ELF-1 (cell line): ENCODE results near the gene FKBP5.
"Not testable (repeated sequence)": the region's sequence is repeated elsewhere in the genome, so short reads cannot be mapped to it uniquely, and the experiment has no call there.

Experiments
- DNase-seq: peaks from one replicate; pipeline ENCODE4 v3.0.0-alpha.2; 2016; ENCODE audit warnings: low read depth, low spot score

The FKBP5 gene

DNA sequence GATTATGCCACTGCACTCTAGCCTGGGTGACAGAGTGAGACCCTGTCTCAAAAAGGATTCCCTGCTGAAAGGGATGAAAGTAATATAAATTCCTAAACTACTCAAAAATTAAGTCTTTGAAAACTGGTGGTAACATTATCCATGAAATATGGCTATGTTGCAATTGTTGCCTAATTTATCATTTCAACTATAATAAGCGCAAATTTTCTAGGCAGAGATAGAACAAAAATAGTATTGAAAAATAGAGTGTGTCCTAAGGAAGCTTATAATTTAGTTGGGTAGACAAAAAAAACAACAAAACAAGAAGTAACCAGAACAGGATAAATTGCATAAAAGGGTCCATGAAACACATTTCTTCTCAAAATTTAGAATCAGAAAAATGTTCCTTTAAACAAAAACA lies 68.0 kb downstream of the FKBP5 start:
- DNase-seq, result no peak

DNA sequence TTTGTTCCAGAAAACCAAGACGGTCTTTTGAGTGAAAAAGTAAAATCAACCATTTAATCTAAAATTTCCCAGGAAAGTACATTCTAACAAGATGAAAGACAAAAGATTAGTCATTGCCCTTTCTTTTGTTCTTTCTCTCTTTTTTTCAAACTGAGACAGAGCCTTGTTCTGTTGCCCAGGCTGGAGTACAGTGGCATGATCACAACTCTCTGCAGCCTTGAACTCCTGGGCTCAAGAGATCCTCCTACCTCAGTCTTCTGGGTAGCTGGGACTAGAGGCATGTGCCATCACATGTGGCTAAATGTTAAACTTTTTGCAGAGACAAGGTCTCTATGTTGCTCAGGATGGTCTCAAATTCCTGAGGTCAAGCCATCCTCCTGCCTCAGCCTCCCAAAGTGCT lies 75.0 kb downstream of the FKBP5 start:
- DNase-seq, result no peak

DNA sequence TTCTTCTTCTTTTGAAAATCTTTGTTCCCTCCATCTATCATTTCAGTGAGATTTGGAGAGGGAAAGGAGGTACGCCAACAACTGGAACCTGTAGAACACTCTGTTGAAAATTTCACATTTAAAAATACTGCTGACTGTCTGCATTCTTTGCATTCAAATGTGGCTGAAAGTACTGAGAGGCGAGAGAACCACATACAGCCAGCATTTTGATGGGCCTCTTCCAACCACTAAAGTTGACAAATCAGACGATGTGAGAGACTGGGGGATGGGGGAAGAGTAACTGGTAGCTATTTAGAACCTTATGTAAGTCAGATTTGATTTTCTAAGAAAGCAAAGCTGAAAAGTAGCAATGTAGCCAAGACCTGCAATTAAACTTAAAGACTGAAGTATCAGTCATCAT lies 77.5 kb downstream of the FKBP5 start:
- no peak for DNase-seq

DNA sequence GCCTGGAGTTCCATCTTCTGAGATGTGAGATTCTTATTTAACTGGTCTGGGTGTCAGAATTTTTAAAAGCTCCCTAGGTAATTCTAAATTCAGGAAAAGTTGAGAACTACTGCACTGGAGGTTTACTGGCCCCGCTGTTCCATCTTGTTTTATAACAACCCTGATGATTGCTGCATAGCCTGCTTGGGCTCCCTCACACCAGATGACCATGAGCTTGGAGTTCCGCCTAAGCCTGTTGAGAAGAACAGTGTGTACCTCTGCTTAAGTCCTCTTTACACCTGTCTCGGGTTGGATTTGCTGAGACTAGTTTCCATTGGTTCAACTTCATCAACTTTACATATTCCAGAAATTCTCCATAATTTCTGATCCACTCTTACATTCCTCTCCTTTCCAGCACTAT lies 77.9 kb downstream of the FKBP5 start:
- no peak for DNase-seq

DNA sequence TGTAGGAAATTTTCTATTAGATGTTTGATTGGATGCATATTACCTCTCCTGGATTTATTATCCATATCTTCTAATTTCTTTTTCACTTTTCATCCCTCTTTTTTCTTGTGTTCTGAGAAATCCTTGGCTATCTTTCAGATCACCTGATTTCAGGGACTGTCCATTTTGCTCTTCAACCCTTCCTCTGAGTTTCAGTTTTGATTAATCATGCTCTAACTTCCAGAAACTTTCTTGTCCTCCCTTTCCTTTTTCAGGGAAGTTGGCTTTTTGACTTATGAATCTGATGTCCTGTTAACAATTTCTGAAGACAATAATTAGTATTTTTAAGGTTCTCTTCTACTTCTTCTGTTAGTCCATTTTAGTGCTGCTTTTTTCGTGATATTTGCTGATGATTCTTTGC lies 79.1 kb downstream of the FKBP5 start:
- no peak for DNase-seq

DNA sequence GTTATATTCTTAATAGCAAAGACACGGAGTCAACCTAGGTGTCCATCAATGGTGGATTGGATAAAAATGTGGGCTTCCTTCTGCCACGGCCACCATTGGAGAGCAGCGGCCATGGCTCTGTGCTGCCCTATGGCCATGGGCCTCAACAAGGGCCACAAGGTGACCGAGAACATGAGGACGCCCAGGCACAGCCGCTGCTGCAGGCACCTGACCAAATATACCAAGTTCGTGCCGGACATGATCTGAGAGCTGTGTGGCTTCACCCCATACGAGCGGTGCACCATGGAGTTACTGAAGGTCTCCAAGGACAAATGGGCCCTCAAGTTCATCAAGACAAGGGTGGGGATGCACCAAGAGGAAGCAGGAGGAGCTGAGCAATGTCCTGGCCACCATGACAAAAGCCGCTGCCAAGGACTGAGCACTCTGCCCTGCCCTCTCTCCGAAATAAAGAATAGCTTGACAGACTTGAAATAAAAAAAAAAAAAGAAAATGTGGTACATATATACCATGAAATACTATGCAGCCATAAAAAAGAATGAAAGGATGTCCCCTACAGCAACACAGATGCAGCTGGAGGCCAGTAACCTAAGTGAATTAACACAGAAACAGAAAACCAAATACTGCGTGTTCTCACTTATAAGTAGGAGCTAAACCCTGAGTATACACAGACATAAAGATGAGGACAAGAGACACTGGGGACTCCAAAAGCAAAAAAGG lies 81.0 kb downstream of the FKBP5 start:
- DNase-seq, result no peak

DNA sequence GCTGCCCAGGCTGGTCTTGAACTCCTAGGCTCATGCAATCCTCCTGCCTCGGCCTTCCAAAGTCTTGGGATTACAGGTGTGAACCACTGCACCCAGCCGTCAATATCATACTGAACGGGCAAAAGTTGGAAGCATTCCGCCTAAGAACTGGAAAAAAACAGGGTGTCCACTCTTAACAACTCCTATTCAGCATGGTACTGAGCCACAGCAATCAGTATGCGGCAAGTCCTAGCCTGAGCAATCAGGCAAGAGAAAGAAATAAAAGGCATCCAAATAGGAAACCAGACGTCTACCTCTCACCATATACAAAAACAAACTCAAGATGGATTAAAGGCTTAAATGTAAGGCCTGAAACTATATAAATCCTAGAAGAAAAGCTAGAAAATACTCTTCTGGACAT lies 83.1 kb downstream of the FKBP5 start:
- no peak for DNase-seq

DNA sequence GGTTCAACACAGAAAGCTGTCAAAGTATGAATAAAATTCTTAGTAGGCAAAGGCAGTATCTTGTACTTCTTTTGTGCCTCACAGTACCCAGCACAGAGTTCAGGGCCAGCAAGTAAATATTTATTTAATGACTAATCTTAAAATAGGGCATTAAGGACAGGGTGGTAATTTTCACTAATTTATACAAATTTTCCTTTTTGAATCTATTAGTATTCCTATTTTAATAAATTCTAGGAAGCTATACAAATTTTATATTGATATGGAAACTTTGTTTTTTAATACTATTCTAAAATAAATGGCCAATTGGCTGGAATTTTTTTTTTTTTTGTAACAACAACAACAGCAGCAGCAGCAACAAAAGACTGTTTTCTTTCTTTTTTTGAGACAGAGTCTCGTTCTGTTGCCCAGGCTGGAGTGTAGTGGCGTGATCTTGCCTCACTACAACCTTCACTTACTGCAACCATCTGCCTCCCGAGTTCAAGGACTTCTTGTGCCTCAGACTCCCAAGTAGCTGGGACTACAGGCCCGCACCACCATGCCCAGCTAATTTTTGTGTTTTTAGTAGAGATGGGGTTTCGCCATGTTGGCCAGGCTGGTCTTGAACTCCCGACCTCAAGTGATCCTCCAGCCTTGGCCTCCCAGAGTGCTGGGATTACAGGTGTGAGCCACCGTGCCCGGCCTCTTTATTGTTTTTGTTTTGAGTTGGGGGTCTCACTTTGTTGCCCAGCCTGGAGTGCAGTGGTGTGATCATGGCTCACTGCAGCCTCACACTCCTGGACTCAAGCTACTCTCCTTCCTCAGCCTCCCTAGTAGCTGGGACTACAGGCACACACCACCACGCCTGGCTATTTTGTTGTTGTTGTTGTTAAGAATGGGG lies 85.2 kb downstream of the FKBP5 start:
- DNase-seq, result no peak

DNA sequence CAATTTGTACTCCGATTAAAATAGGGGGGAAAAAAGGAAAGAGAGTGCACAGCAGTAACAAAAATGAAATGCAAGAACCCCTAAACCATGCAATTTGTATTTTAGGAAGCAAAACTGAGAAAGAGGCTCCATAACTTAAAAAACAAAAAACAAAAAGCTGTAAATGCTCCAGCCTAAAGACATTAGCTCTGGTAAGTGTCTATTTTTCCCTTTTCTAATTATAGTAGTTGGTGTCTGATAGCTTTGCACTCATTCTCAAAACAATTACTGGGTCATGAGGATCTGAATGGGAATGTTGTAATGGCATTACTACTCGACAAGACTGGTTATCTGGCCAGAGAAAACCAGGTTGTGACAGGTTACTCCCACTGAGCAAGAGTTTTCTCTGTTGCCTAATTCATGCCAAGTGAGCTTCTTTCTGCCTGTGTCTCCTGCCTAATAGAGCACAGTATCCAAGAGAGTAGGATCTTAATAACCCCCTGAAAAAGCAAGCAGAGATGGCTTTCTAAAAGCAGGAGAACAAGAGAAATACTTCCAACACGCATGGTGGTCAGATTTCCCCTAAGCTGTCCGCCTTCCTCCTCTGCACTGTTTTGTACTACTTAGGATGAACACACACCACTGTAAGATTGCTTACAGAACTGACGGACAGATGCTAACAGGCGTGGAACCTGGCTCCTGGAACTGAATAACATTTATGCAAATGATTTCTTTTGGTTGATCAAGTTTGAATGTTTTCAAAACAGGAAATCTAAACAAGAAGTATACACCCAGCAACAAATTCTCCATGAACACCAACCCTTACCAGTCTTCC lies 86.4 kb downstream of the FKBP5 start:
- DNase-seq, result no peak

DNA sequence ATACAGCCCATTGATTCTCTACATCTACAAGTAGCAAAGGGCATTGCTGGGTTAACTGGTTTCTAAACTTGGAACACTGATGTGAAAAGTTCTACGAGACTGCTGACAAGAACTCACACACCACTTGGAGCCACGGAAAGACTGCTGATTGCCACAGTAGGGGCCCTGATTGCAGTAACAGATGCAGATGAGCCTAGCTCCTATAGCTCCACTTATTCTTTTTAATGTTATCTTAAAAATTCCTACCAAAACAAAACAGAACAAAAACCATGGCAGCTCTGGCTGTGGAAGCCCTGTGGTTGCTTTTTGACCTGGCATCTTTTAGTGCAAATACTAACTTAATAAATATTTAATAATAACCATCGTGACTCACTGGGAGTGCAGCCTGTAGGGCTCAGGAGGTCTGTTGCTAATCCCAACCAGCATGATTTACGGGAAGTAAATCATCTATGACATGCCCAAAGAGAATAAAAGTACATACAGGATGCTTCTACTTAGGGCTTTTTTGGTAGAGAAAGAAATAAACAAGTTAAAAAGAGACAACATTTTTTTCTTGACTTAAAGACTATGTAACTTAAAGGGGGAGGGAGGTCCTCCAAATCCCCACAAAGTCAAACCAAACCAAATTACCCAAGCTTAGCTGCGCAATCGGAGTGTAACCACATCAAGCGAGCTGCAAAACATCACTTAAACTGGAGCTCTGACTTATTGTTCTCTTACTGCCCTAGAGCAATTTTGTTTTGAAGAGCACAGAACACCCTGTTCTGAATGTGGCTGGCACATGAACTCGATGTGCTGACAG lies 87.2 kb downstream of the FKBP5 start:
- peak; percentile 46 for DNase-seq

DNA sequence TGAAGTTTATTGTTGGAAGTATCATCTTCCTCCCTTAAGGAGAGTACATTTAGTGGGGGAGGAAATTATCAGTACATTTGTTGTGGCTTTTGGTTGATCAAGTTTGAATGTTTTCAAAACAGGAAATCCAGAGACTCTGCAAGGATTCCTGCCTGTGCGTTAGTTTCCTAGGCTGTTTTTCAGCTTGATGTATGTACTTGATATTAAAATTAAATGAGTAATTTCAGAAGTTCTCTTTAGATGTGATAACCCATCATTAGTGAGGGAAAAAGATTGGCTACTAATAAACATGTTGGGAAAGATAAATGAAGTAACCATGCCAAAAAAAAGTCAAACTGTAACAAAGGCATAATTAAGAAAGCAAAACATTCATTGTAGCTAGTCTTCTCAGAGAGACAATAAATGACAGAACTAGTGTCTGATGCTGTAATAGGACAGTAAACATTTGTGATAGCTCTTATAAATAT lies 88.0 kb downstream of the FKBP5 start:
- no peak for DNase-seq

DNA sequence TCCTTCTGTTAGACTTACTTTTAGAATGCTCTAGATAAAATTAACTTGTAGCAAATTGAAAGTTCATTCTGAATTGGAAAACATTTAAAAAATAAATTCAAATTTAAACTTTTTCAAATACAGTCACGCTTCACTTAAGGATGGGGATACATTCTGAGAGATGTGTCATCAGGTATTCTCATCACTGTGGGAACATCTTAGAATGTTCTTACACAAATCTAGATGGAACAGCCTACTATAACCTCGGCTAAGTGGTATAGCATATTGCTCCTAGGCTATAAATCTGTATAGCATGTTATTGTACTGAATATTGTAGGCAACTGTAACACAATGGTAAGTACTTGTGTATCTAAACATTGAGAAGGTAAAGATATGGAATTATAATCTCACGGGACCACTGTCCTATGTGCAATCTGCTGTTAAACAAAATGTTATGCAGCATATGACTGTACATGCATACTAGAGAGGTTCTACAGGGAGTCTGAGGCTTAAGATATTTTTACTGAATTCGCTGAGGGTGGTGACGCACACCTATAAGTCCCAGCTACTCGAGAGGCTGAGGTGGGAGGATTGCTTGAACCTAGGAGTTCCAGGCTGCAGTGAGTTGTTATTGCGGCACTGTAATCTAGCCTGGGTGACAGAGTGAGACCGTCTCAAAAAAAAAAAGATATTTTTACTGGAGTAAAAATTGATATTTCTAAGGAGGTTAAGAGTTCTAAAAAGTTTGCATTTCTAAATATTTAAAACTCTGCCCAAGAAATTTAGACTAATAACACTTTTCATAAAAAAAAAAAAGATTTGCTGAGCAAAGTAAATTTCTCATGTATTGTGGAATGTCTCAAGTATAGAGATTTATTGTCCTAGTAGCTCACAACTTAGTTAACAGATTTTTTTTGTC lies 88.7 kb downstream of the FKBP5 start:
- no peak for DNase-seq

DNA sequence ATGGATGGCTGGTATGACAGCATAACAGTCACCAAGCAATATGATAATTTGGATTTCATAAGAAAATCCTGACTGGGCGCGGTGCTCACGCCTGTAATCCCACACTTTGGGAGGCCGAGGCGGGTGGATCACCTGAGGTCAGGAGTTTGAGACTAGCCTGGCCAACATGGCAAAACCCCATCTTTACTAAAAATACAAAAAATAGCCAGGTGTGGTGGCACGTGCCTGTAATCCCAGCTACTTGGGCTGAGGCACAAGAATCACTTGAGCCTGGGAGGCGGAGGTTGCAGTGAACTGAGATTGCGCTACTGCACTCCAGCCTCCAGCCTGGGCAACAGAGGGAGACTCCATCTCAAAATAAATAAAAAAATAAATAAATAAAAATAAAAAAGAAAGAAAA lies 90.1 kb downstream of the FKBP5 start:
- not testable (repeated sequence) for DNase-seq

DNA sequence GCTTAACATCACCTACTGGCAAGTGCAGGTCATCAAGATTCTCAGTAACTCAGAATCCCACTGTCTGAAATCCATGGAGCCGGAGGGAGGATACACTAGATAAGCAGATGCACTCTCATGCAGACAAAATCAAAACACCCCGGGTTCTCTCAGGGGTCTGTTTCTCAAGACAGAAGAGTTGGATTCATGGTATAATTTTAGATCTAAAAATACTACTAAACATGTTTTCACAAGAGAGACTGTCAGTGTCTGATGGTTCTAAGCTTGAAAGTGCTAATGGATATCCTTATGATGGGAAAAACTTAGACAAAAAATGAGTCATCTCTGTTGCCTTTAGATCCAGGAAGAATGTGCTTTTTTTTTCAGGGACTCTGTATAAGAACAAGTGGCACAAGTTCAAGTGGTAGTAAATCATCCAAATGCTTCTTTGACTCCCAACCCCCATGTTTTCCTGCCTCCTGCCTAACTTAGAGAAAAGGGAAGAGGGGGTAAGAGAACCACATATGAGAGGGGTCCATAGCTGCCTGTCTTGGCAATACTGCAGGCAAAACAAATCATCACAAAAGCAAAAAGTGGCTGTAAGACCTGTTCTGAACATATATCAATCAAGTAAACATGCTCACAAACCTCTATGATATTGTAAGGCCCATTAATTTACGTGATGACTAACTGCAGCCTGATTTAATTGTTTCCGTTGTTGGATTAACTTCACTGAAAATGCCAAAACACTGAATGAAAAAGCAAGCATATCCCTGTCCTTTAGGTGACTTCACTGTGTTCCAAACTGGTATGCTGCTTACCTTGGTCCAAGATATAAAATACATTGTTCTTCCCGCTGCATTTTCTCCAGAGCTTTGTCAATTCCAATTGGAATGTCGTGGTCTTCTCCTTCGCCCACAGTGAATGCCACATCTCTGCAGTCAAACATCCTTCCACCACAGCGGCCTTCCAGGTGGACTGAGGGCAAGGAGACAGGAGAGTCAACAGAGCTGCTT lies 92.0 kb downstream of the FKBP5 start:
- no peak for DNase-seq

DNA sequence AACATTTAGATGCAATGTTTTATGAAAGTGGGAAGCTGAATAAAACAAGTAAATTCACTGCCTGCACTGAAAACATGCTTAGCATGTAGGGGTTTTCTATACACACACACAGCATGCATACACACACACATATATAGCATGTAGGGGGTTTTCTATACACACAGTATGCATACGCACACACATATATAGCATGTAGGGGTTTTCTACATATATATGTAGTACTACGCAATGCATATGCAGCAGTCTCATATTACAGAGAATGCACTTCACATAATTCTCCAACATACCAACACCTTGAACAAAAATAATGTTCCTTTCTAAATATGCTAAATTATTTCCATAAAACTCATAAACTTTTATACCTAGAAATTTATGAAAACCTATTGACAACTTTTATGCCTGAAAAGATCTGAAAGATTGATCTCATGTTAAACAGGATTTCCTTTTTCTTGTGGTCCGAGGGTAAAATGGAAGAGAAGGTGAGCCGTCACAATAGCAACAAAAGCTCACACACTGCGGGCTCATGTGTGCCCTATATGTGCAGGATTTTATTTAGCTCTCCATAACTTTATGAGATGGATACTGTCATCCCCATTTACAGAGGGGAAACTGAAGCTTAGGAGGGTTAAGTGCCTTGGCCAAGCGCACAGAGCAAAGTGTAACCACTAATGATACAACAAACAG lies 94.1 kb downstream of the FKBP5 start:
- DNase-seq, result no peak

DNA sequence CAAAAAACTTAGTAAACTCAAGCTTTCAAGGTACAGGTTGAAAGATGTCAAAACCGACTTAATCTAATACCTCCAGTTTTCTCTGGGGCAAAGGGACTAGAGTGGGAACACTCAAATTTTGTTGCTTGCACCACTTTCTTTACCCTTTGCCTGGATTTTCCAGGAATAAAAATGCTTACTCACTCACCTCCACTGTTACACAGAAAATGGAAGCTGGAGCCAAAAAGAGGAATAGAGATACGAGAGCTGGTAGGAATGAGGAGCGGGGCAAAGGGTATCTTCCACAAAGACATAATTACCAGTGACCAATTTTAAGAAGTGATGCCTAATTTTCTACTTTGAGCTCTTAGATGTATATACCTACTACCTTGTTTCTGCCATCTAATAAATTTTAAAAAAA lies 96.5 kb downstream of the FKBP5 start:
- DNase-seq, result no peak

DNA sequence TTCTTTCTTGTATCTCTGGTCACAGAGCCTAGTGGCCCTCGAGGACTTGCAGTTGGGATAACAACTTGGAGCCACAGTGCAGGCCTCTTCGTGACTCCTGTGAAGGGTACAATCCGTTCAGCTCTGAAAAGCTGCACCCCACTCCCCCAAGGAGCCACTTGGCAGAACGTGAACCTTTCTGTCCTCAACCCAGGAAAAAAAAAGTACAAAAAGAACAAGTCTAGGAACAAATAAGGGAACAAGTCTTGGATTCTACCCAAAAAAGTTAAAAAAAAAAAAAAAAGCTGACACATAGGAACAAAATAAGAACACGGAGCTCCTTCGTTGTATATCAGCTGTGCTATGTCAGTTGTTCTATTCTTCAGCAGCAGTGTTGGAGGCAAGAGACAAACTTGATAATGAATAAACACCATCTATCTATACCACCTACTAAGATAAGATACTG lies 98.1 kb downstream of the FKBP5 start:
- DNase-seq, result no peak

DNA sequence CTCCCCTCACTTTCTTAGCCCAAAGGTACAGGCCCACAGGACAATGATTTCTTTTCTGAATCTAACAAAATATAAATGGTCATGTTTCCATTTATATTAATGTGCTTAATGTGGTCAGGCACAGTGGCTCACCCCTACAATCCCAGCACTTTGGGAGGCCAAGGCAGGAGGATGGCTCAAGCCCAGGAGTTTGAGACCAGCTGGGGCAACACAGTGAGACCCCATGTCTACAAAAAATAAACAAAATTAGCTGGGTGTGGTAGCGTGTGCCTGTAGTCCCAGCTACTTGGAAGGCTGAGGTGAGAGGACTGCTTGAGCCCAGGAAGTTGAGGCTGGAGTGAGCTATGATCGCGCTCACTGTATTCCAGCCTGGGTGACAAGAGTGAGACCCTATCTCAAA lies 98.8 kb downstream of the FKBP5 start:
- DNase-seq, result no peak
